ENCODE measurements around the gene ADARB2. TPM values are rescaled to one million over a fixed set of nuclear protein-coding genes. Genes with fewer than 3 reads are reported as not detected.

ADARB2 gene
- total RNA-seq, 3 donors from 2014 or later = 0.03 to 0.05 TPM; not detected in 1

DNA sequence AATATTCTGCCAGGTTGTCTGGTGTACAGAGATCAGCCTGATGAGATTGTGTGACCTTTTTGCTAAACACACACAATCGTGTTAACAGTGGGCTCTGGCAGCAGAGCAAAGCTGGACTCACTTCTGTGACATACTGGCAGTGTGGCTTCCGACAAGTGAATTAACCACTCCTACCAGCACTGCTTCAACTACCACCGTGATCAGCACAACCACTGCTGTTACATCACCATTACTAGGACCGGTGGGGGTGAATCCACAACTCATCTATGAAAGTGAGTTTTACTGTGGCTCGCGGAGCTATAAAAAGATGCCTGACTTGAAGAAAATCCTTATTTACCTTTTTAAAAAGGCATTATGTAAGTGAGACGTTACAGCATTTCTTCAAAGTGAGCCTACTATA lies 545.6 kb downstream of the ADARB2 start:
- DNase-seq = no peak
- H3K4me3 Mint-ChIP-seq = no peak overlapping the region
- H3K9me3 Mint-ChIP-seq = no peaks in the 10 kb centered on the region
- no peaks in the 10 kb centered on the region for H3K27me3 Mint-ChIP-seq (ENCODE audit: low read depth)
- H3K4me1 Mint-ChIP-seq (ENCODE audit: low read depth) = peaks cover 19% of the 10 kb centered on the region
- H3K36me3 Mint-ChIP-seq (ENCODE audit: insufficient read depth) = no peaks in the 10 kb centered on the region
- no peak for ATAC-seq

GRCh38 chr10:1190791-1191490 lies 546.4 kb downstream of the ADARB2 start:
- no peak for ATAC-seq
- H3K9me3 Mint-ChIP-seq = no peaks in the 10 kb centered on the region
- H3K4me1 Mint-ChIP-seq (ENCODE audit: low read depth) = peaks cover 19% of the 10 kb centered on the region
- no peaks in the 10 kb centered on the region for H3K36me3 Mint-ChIP-seq (ENCODE audit: insufficient read depth)
- DNase-seq = no peak
- no peaks in the 10 kb centered on the region for H3K27me3 Mint-ChIP-seq (ENCODE audit: low read depth)
- H3K4me3 Mint-ChIP-seq = no peak overlapping the region

- H3K4me3 Mint-ChIP-seq = no peak overlapping the region
- peaks cover 19% of the 10 kb centered on the region for H3K4me1 Mint-ChIP-seq (ENCODE audit: low read depth)
- DNase-seq (no peak), ATAC-seq (no peak)
- H3K27me3 Mint-ChIP-seq (ENCODE audit: low read depth) = no peaks in the 10 kb centered on the region
- no peaks in the 10 kb centered on the region for H3K9me3 Mint-ChIP-seq
- H3K36me3 Mint-ChIP-seq (ENCODE audit: insufficient read depth) = no peaks in the 10 kb centered on the region
These were observed 547.3 kb downstream of the ADARB2 start for GRCh38 chr10:1190052-1190395.

DNA sequence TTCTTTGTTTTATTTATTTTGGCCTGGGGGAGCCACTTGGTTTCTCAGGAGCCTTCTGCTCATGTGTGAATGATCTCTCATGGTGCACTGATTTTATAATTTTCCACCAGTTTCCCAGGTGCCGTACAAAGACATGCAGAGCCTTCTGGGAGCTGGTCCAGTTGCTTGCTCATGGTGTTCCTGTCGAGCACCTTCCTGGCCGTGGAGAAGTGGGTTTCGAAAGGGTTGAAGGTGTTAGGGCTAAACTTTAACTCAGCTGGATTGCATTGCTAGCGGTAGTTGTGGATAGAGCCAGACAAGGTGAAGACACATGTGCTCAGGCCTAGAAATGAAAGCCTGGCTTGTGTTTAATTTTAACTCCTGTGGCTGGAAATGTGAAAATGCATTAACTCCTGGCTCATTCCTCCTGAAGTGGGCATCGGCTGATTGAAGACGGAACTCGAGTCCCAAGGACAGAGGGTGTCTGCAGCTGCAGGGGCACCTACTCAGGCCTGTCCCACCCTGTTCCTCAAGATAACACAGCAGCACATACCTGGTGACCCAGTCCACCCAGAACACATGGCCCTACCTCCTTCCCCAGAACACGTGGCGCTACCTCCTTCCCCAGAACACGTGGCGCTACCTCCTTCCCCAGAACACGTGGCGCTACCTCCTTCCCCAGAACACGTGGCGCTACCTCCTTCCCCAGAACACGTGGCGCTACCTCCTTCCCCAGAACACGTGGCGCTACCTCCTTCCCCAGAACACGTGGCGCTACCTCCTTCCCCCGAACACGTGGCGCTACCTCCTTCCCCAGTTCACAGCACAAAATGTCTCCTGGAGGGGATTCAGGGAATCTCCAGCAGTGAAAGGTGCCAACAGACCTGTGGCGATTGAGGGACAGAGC lies 547.9 kb downstream of the ADARB2 start:
- Mint-ChIP-seq H3K27me3 (ENCODE audit: low read depth) (no peaks in the 10 kb centered on the region), H3K9me3 (no peaks in the 10 kb centered on the region), H3K36me3 (ENCODE audit: insufficient read depth) (no peaks in the 10 kb centered on the region), H3K4me1 (ENCODE audit: low read depth) (peaks cover 17% of the 10 kb centered on the region), H3K4me3 (no peak overlapping the region)
- no peak for DNase-seq
- ATAC-seq = no peak

DNA sequence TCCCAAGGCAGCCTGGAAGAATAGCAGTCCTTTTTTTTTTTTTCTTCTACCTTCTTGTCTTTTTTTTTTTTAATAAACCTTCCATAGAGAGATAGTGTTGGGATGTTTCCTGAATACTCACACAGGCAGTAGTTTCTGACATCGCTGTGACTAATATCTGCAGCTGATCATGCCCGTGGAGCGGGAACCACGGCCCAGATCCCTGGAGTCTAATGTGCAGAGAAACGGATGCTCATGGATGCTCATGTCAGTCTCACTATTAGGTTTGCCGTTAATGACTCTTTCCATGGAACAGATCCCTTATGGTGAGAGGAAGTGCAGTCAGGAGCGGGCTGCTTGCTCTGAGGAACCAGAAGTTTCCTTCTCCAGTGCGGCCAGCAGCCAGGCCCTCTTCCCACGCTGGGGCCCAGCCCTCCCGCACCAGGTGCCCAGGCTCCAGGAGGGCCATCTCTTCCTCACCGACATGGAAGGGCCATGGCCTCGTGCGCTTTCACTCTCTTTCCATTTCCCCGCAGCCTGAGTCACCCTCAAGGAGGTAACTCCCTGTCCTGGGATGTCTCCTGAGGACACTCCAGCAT lies 548.7 kb downstream of the ADARB2 start:
- Mint-ChIP-seq H3K4me1 (ENCODE audit: low read depth) (peaks cover 10% of the 10 kb centered on the region), H3K36me3 (ENCODE audit: insufficient read depth) (no peaks in the 10 kb centered on the region), H3K9me3 (no peaks in the 10 kb centered on the region), H3K27me3 (ENCODE audit: low read depth) (peaks cover under 1% of the 10 kb centered on the region), H3K4me3 (no peak overlapping the region)
- DNase-seq (no peak), ATAC-seq (no peak)

DNA sequence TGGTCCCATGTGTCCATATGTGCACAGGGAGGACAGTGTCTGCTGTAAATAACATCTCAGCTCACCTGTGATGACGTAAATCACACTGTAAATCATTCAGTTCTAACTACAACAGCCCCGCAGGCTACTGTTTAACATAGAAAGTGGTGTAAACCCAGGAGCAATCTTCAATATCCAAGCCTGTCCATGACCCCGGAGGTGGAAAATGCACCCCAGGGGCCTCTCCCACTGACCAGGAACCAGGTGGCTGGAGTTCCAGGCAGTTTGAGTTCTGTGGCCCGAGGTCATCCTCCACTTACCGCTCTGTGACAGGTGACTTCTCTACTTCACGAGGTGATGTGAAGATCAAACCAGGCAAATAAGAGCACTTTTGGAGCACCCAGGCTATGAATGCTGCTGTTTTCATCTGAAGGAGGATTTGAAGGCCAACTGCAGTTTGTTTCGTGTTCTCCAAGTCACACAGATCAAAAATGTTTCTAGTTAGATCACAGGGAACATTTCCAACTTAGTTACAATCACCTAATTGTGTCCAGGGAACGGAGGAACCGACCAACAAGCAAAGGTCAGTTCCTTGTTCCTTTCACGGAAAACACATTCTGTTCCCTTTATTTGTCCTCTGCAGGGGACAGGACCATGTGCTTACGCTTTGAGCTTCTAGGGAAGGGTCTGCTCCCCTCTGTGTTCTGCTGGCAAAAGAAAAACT lies 549.3 kb downstream of the ADARB2 start:
- no peak overlapping the region for H3K4me3 Mint-ChIP-seq
- H3K36me3 Mint-ChIP-seq (ENCODE audit: insufficient read depth) = no peaks in the 10 kb centered on the region
- DNase-seq (no peak), ATAC-seq (no peak)
- no peaks in the 10 kb centered on the region for H3K9me3 Mint-ChIP-seq
- H3K27me3 Mint-ChIP-seq (ENCODE audit: low read depth) = peaks cover 4% of the 10 kb centered on the region
- H3K4me1 Mint-ChIP-seq (ENCODE audit: low read depth) = peaks cover 4% of the 10 kb centered on the region

DNA sequence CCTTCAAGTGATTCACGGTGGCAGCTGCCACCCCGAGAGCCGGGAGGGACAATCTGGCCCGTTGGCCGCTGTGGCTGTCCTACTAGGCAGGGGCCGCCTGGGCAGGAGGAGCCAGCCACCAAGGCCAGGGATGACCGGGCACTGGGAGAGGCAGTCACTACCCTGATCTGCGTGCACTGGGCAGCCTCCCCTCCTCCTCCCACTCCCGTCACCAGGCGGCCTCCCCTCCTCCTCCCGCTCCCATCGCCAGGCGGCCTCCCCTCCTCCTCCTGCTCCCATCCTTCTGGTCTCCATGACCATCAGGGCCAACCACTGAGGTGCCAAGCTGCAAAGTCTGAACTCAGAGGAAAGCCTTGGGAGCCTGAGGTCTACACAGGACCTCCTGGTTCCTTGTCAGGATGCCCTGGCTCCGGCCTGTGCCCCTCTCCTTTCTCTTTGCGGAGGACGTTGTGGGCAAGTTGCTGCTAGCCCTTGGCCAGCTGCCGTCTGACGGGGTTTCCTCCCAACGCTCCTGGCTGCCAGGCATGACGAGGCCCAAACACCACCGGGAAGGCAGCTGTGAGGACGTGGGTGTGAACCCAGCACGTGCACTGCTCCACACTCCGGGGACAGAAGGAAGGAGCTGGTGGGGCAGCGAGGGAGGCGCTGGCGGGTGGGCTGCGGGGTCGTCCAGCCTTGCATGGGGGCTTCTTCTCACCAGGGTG lies 550.0 kb downstream of the ADARB2 start:
- ATAC-seq (no peak), DNase-seq (no peak)
- Mint-ChIP-seq H3K4me1 (ENCODE audit: low read depth) (peaks cover under 1% of the 10 kb centered on the region), H3K9me3 (no peaks in the 10 kb centered on the region), H3K27me3 (ENCODE audit: low read depth) (peaks cover 4% of the 10 kb centered on the region), H3K4me3 (no peak overlapping the region), H3K36me3 (ENCODE audit: insufficient read depth) (no peaks in the 10 kb centered on the region)

GRCh38 chr10:1186683-1186990 lies 550.7 kb downstream of the ADARB2 start:
- H3K4me1 Mint-ChIP-seq (ENCODE audit: low read depth) = no peaks in the 10 kb centered on the region
- peaks cover 4% of the 10 kb centered on the region for H3K27me3 Mint-ChIP-seq (ENCODE audit: low read depth)
- DNase-seq (no peak), ATAC-seq (no peak)
- no peaks in the 10 kb centered on the region for H3K9me3 Mint-ChIP-seq
- H3K36me3 Mint-ChIP-seq (ENCODE audit: insufficient read depth) = no peaks in the 10 kb centered on the region
- H3K4me3 Mint-ChIP-seq = no peak overlapping the region

DNA sequence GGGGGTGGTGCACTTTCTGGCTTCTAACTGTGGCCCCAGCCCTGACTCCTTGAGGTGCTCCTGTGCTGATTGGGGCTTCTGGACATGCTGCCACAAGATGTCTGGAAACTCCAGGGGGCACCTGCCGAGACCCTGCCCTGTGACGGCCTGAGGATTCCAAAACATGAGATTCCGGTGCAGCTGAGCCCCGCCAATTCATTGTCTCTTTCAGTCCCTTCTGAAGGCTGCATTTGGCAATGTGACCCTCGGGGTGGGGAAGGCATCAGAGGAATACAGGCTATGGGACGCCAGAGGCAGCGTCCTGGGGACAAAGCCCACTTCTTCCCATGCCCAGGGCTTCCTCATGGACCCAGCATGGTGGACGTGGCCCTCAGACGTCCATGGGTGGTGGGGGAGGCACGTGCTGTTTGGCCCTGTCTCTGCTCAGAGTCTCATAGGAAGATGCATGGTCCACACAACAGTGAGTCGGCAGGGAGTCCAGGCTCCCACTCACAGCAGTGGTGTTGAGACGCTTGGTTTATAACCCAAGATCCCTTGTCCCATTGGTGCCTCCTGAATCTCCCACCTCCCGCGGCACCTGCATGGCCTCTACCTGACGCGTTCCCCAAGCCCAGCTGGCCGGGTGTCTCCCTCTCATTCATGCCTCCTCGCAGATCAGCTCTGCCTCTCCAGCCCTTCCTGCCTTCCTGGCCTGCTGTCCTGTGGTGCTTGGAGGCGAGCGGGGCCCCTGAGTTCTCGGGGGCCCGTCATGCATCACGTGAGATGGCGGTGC lies 551.2 kb downstream of the ADARB2 start:
- Mint-ChIP-seq H3K4me1 (ENCODE audit: low read depth) (no peaks in the 10 kb centered on the region), H3K36me3 (ENCODE audit: insufficient read depth) (no peaks in the 10 kb centered on the region)
- ATAC-seq = no peak

DNA sequence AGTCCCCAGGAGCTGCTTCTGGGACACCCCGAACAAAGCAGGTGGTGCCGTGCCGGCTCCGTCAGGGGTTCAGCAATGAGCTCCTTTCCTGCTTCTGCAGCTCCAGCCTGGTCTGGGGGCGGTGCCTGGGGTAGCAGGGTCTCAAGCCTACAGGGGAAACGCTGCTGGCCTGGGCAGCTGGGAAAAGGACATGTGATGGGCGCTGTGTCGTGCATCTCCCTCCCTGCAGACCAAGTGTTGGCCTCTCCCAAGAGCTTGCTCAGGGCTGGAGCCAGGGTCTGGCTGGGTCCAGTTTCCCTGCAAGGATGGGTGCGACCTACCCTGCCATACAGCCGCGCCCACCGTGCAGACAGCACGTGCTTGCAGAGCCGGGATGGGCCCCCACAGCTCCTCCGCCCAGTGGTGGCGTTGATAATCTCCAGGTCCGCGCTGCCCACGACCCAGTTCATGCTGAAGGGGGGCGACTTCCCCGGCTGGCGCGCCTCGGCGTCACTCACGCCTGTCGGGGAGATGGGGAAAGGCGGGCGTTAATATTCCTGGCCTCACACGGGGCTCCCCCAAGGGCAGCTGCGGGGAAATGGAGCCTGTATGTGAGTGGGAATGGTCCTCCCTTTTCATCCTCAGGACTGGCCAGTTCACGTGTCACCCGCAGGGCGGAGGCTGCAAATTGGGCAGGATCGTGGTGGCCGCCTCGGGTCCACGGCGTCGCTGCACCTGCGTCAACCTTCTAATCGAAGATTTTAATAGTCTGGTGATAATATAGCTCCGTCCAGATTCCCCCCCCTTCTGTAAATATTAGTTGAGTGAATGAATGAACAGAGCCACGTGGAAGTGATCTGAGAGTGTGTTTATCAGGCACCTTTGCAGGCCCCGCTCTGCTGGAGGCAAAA lies 552.5 kb downstream of the ADARB2 start:
- Mint-ChIP-seq H3K4me3 (no peak overlapping the region), H3K4me1 (ENCODE audit: low read depth) (no peaks in the 10 kb centered on the region), H3K9me3 (no peaks in the 10 kb centered on the region), H3K27me3 (ENCODE audit: low read depth) (peaks cover 6% of the 10 kb centered on the region), H3K36me3 (ENCODE audit: insufficient read depth) (no peaks in the 10 kb centered on the region)
- ATAC-seq = no peak
- DNase-seq = no peak

More for the DNA sequence above, 551.2 kb downstream of the ADARB2 start:
- Mint-ChIP-seq H3K27me3 (ENCODE audit: low read depth) (peaks cover 4% of the 10 kb centered on the region), H3K9me3 (no peaks in the 10 kb centered on the region), H3K4me3 (no peak overlapping the region)
- no peak for DNase-seq

GRCh38 chr10:1183701-1184100 lies 553.6 kb downstream of the ADARB2 start:
- no peak overlapping the region for H3K4me3 Mint-ChIP-seq

GRCh38 chr10:1183033-1183396 lies 554.3 kb downstream of the ADARB2 start:
- peaks cover 6% of the 10 kb centered on the region for H3K27me3 Mint-ChIP-seq (ENCODE audit: low read depth)
- no peak overlapping the region for H3K4me3 Mint-ChIP-seq
- DNase-seq (no peak), ATAC-seq (no peak)
- H3K4me1 Mint-ChIP-seq (ENCODE audit: low read depth) = no peaks in the 10 kb centered on the region
- no peaks in the 10 kb centered on the region for H3K9me3 Mint-ChIP-seq
- H3K36me3 Mint-ChIP-seq (ENCODE audit: insufficient read depth) = no peaks in the 10 kb centered on the region

More at GRCh38 chr10:1183701-1184100, 553.6 kb downstream of the ADARB2 start:
- H3K27me3 Mint-ChIP-seq (ENCODE audit: low read depth) = peaks cover 6% of the 10 kb centered on the region
- no peaks in the 10 kb centered on the region for H3K4me1 Mint-ChIP-seq (ENCODE audit: low read depth)
- H3K9me3 Mint-ChIP-seq = no peaks in the 10 kb centered on the region
- H3K36me3 Mint-ChIP-seq (ENCODE audit: insufficient read depth) = no peaks in the 10 kb centered on the region
- DNase-seq (no peak), ATAC-seq (no peak)
